HG02763 (cell line): Measurements from ENCODE around the gene PRDX1.

Source experiments
- ATAC-seq: cut with Tn5 transposase; IDR thresholded peaks from one replicate; pipeline ENCODE4 v1.9.1; 2021; ENCODE audit warnings: mild to moderate bottlenecking, moderate library complexity; ENCODE audit not compliant: unreplicated experiment

Gene PRDX1

DNA sequence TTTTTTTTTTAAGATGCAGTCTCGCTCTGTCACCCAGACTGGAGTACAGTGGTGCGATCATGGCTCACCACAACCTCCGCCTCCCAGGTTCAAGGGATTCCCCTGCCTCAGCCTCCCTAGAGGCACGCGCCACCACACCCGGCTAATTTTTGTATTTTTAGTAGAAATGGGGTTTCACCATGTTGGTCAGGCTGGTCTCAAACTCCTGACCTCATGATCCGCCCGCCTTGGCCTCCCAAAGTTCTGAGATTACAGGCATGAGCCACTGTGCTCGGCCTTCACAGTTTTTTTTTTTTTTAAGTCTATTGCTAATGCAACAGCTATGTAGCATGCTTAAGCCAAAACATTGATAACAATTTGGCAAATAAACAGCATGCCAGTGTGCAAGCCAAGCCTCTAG lies 54.3 kb downstream of the PRDX1 start:
- peak; percentile 49 for ATAC-seq

DNA sequence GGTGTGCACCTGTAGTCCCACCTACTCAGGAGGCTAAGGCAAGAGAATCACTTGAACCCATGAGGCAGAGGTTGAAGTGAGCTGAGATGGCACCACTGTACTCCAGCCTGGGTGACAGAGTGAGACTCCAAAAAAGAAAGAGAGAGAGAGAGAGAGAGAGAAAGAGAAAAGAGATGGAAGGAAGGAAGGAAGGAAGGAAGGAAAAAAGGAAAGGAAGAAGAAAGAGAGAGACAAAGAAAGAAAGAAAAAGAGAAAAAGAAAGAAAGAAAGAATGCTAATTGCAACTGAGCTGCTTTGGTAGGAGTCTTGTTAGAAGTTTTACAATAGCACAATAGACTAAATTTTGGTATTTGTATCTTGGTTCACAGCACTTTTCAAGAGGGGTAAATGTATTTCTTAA lies 56.4 kb downstream of the PRDX1 start:
- ATAC-seq = no peak
